HepG2 (cell line): ENCODE measurements around the gene ICAM5.

ENCODE experiments used
- EZH2 ChIP-seq: conservative IDR thresholded peaks from 2 replicates; pipeline ENCODE4 v1.6.1; 2012; ENCODE audit warnings: mild to moderate bottlenecking, low read depth, low read length, moderate library complexity
- MAFK ChIP-seq, 2 experiments: IDR thresholded peaks in 1 of 2; conservative IDR thresholded peaks in 1 of 2; 2 replicates each; pipeline ENCODE4 v1.6.1; 2011; ENCODE audit warnings: improper control_type of control experiment in 2 of 2, low read length in 2 of 2

DNA sequence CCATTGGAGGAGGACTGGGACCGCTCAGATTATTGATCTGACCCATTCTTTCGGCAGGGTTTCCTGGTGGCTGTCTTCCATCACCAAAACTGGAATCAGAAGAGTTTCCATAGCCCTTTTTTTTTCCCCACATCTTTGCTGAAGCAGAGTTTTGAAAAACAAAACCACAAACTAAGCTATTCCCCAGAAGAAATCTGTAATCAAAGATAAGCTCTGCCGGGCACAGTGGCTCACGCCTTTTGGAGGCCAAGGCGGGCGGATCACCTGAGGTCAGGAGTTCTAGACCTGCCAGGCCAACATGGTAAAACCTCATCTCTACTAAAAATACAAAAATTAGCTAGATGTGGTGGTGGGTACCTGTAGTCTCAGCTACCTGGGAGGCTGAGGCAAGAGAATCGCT lies 23.0 kb upstream of the ICAM5 start:
- TF ChIP-seq MAFK (conservative IDR thresholded peaks at IDR 0.05 in 1 of 2, IDR thresholded peaks at IDR 0.05 in 1 of 2; ENCODE audit: low read length in 2 of 2) (no peak), EZH2 (no peak)
